ENCODE measurements around the gene BAIAP2L2. TPM values are rescaled to one million over a fixed set of nuclear protein-coding genes. Genes with fewer than 3 reads are reported as not detected.
"Not testable (repeated sequence)": the region's sequence is repeated elsewhere in the genome, so short reads cannot be mapped to it uniquely, and the experiment has no call there.

BAIAP2L2 gene
- total and polyA plus RNA-seq, 3 donors from 2014 or later, result 6.6 to 10.0 (median 8.8) TPM

DNA sequence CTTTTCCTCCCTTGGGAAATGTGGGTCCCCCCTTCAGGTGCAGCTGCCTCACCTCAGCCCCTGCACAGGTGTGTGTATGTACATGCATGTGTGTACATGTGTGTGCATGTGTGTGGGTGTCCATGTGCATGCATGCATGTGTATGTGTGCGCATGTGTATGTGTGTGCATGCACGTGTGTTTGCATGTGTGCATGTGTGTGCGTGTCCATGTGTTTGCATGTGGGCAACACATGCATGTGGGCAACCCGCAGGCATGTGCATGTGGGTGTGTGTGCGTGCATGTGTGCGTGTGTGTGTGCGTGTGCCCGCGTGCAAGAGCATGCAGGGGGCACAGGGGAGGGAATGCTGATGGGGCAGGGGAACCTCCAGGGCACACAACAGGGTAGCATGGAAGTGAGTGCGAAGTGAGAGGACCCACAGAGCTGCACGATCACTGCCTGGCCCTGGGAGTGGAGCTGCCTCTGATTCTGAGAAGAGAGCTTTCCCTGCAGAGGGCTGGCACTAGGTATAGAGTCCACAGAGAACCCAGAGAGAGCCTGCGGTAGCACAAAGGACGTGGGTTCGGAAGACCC lies 14.6 kb upstream of the BAIAP2L2 start:
- TF ChIP-seq, protein P1, sequence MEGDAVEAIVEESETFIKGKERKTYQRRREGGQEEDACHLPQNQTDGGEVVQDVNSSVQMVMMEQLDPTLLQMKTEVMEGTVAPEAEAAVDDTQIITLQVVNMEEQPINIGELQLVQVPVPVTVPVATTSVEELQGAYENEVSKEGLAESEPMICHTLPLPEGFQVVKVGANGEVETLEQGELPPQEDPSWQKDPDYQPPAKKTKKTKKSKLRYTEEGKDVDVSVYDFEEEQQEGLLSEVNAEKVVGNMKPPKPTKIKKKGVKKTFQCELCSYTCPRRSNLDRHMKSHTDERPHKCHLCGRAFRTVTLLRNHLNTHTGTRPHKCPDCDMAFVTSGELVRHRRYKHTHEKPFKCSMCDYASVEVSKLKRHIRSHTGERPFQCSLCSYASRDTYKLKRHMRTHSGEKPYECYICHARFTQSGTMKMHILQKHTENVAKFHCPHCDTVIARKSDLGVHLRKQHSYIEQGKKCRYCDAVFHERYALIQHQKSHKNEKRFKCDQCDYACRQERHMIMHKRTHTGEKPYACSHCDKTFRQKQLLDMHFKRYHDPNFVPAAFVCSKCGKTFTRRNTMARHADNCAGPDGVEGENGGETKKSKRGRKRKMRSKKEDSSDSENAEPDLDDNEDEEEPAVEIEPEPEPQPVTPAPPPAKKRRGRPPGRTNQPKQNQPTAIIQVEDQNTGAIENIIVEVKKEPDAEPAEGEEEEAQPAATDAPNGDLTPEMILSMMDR (IDR thresholded peaks at IDR 0.05), result no peak
- no peak for TF ChIP-seq POLR2A (IDR thresholded peaks at IDR 0.05)
- no peaks in the 10 kb centered on the region for H3K9me3 ChIP-seq
- H3K4me3 ChIP-seq, result no peak overlapping the region
- H3K27me3 ChIP-seq, result no peaks in the 10 kb centered on the region
- no peak for DNase-seq
- intact Hi-C loops (cut with DNase I; ENCODE audit: low total_unique reads), result no loop called here
- H3K4me1 ChIP-seq, result no peaks in the 10 kb centered on the region
- WGBS, 2 donors, result 94% methylated on average over 12 to 14 of the region's 14 CpGs
- no peaks in the 10 kb centered on the region for H3K36me3 ChIP-seq (ENCODE audit: low read depth, missing control alignments)
- H3K27ac ChIP-seq, result no peak overlapping the region

DNA sequence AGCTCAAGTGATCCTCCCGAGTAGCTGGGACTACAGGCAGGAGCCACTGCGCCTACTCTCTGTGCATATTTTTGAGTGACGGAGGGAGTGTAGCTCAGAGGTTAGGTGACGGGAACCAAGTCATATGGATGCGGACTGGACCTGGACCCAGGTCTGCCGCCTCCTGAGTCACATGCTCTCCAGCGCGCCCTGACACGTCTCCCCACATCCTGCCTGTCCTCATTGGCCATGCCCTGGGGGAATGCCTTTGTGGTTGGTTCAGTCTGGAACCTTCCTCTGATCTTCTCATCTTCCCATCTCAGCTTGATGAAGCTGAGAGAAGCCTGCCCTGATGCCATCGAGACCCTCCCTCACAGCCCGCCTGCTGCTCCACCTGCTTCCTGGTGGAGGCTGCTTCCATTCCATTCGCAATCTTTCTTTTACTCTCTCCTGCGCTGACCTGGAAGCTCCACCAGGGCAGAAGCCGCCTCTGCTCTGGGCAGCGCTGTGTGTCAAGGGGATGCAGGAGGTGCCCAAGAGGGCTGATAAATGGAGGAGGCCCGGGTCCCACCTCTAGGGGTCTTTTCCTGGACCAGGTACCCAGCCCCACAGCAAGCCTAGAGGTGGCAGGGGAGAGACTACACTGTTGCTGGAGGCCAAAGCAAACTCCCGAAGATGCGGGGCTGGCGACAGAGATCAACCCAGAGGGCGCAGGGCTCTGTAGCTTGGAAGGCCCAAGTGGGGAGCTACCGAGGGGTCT lies 13.9 kb upstream of the BAIAP2L2 start:
- no peak for TF ChIP-seq POLR2A (IDR thresholded peaks at IDR 0.05)
- TF ChIP-seq, protein P1 (IDR thresholded peaks at IDR 0.05), result peak in 1 of 3 experiments; percentile 12
- no peak overlapping the region for H3K4me3 ChIP-seq
- DNase-seq, result no peak
- no peak overlapping the region for H3K27ac ChIP-seq
- WGBS, 2 donors, result 91 to 95% methylated on average over 21 of the region's 21 CpGs
- intact Hi-C loops (cut with DNase I; ENCODE audit: low total_unique reads), result no loop called here
- H3K36me3 ChIP-seq (ENCODE audit: low read depth, missing control alignments), result no peaks in the 10 kb centered on the region
- no peaks in the 10 kb centered on the region for H3K27me3 ChIP-seq
- no peaks in the 10 kb centered on the region for H3K4me1 ChIP-seq
- no peaks in the 10 kb centered on the region for H3K9me3 ChIP-seq

DNA sequence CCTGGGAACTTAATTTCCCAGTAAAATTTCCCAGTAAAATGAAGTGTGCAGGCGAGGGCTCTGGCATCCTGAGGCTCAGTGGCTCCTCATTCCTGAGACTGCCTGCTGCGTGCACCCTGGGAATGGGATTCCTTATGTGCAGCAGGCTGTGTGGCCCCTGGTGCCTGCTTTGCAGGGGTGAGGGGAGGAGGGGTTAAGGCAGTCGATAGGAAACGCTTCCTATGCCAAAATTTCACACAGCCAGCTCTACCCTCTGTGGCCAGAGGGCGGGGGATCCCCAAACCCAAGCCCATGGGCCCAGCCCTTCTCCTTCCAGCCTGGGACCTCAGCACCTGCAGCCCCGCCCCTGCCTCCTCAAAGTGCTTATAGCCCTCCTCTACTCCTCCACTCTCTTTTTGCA lies 12.1 kb upstream of the BAIAP2L2 start:
- intact Hi-C loops (cut with DNase I; ENCODE audit: low total_unique reads), result no loop called here
- TF ChIP-seq, protein P1 (IDR thresholded peaks at IDR 0.05), result no peak
- no peaks in the 10 kb centered on the region for H3K4me1 ChIP-seq
- H3K4me3 ChIP-seq, result no peak overlapping the region
- 83 to 85% methylated on average over 1 to 6 of the region's 6 CpGs for WGBS, 2 donors
- no peaks in the 10 kb centered on the region for H3K36me3 ChIP-seq (ENCODE audit: low read depth, missing control alignments)
- no peaks in the 10 kb centered on the region for H3K9me3 ChIP-seq
- no peaks in the 10 kb centered on the region for H3K27me3 ChIP-seq
- no peak overlapping the region for H3K27ac ChIP-seq
- DNase-seq, result no peak

DNA sequence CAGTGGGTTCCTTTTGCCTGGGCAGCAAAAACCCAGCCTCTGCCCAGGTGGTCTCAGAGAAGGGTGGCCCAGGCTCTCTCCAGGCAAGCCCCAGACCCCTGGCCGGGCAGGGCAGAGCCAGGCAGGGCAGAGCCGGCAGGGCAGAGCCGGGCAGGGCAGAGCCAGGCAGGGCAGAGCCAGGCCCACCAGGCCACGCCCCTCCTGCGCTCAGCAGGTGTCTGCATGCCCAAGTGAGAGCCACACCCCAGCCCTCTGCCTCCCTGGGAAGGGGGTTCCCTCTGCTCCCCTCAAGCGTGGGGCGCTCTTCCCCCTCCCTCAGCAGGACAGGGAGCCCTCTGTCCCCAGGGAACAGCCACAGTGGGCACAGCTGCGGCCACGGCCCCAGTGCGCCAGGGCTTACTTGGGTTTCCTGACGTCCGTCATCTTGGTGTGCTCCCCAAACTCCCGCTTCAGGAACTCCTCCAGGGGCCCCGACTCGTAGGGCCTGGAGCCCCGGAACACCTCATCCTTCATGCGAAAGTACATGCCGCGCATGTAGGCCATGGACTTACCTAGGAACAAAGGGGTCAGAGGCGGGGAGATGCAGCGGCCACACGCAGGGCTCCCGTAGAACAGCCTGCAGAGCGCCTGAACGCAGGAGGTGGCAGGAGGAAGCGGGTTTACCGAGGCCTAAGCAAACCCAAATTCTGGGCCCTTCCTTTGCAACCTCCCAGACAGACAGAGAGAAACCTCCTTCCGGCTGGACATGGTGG lies 10.1 kb upstream of the BAIAP2L2 start:
- H3K27me3 ChIP-seq, result no peaks in the 10 kb centered on the region
- WGBS, 2 donors, result 91 to 96% methylated on average over 18 to 27 of the region's 28 CpGs
- H3K27ac ChIP-seq, result no peak overlapping the region
- H3K4me1 ChIP-seq, result no peaks in the 10 kb centered on the region
- no peaks in the 10 kb centered on the region for H3K9me3 ChIP-seq
- DNase-seq, result no peak
- intact Hi-C loops (cut with DNase I; ENCODE audit: low total_unique reads), result no loop called here
- no peaks in the 10 kb centered on the region for H3K36me3 ChIP-seq (ENCODE audit: low read depth, missing control alignments)
- no peak overlapping the region for H3K4me3 ChIP-seq
- TF ChIP-seq POLR2A (IDR thresholded peaks at IDR 0.05), result no peak
- TF ChIP-seq, protein P1 (IDR thresholded peaks at IDR 0.05), result no peak

DNA sequence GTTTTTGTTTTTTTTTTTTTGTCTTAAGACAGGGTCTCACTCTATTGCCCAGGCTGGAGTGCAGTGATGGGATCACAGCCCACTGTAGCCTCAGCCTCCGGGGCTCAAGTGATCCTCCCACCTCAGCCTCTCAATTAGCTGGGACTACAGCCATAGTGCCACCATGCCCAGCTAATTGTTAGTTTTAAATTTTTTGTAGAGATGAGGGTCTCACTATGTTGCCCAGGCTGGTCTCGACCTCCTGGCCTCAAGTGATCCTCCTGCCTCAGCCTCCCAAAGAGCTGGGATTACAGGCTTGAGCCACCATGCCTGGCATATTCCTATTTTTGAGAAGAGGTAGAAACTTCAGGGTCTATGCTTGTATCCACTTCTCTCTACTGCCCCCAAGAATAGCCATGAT lies 8.3 kb upstream of the BAIAP2L2 start:
- intact Hi-C loops (cut with DNase I; ENCODE audit: low total_unique reads), result loop anchor here (5.0 kb wide), 1 partner anchor 234 kb away; no protein-coding TSS in a partner anchor
- 88 to 98% methylated on average over 2 of the region's 2 CpGs for WGBS, 2 donors

More for the DNA sequence above, 8.3 kb upstream of the BAIAP2L2 start:
- not testable (repeated sequence) for H3K4me3 ChIP-seq; H3K36me3 ChIP-seq (ENCODE audit: low read depth, missing control alignments); H3K27ac ChIP-seq; H3K27me3 ChIP-seq; H3K9me3 ChIP-seq; DNase-seq; H3K4me1 ChIP-seq

Measured in testis (tissue), 3 donors.